Activated T-cell treated with anti-CD3 and anti-CD28 coated beads for 48 hours (primary cell): Measurements from ENCODE around the gene SPAG17.

Experiments
- DNase-seq: peaks from one replicate; pipeline ENCODE4 v3.0.0-alpha.2; 2020; ENCODE audit warnings: low read depth

The SPAG17 gene

GRCh38 chr1:118185084-118185832, at the start of gene SPAG17:
SPAG17 (minus strand) TSS chr1:118185228; CDS start chr1:118185157, 71 bp downstream.
- no peak for DNase-seq

- no peak for DNase-seq
Measured at GRCh38 chr1:118225471-118225870, 40.4 kb upstream of the SPAG17 start.

DNA sequence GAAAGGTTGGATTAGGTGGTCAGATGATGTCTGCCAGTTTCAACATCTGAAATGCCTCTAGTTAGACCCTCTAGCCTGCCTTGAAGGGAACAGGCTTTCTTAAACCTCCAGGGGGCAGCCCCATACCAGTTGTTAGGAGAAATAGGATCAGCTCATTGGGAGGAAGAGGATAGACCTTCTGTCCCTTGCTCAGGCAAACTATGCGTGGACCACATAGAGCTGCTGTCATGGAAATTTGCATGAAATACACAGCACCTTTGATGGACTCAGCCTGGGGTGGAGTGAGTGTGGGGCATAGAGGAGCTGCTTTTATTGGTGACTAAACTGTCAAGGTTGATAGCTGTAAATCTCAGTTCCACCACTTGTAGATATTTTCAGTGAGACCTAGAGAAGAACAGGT, 38.4 kb upstream of the SPAG17 start:
- DNase-seq, result no peak

DNA sequence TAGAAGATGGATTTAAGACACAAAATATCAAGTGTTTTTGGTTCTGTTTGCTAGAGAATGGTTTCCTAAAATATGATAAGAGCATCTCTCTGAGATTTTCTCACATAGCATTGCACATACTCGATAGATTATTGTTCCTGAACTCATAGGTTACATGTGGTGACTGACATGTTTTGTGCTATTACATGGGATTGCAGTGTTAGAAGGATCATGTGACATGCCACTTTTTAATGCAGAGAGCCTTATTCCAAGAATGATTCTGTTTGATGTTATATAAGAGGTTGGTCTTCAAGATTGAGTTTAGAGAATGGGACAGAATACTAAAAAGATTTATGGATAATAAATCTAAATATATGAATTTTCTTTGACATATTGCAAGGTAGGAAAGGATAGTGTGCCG, 34.4 kb upstream of the SPAG17 start:
- no peak for DNase-seq

- DNase-seq, result no peak
Measured at GRCh38 chr1:118217141-118217838, 32.3 kb upstream of the SPAG17 start.

GRCh38 chr1:118214866-118215265, 29.8 kb upstream of the SPAG17 start:
- no peak for DNase-seq

DNA sequence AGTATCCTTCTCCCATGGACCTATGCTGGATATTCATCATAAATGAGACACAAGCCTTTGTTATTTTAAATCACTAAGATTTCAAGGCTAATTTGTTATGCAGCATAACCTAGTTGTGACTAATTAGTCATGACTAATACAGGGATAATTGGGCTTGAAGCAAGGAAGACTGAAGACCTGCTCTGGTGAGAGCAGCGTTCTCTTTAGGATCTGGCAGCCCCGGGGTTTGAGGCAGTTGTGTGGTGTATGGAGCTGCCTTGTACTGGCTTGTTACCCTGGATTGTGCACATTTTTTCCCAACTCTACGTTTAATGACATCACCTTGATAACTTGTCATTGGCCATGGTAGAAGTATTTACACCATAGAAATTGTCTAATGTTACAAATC, 25.7 kb upstream of the SPAG17 start:
- no peak for DNase-seq

- DNase-seq, result no peak
Measured at GRCh38 chr1:118210051-118210722, 25.2 kb upstream of the SPAG17 start.

GRCh38 chr1:118209648-118210047, 24.6 kb upstream of the SPAG17 start:
- DNase-seq, result no peak

- DNase-seq, result no peak
Measured at GRCh38 chr1:118206966-118207365, 21.9 kb upstream of the SPAG17 start.

- DNase-seq, result no peak
Measured at GRCh38 chr1:118204648-118205047, 19.6 kb upstream of the SPAG17 start.

- DNase-seq, result no peak
Measured at GRCh38 chr1:118204105-118204504, 19.1 kb upstream of the SPAG17 start.

DNA sequence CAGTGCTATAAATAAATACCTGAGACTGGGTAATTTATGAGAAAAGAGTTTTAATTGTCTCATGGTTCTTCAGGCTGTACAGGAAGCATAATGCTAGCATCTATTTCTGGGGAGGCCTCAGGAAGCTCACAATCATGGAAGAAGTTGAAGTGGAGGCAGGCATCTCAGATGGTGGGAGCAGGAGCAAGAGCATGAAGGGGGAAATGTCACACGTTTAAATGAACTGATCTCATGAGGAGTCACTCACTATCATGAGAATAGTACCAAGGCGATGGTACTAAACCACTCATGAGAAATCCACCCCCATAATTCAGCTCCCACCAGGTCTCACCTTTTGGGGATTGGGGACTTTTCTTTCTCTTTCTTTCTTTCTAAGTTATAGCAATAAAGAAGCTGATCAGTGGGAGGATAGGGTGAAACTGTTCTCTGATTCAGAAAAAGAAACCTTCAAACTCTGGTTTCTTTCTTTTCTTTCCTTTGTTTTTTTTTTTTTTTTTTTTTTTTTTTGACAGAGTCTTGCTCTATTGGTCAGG, 17.1 kb upstream of the SPAG17 start:
- DNase-seq, result no peak

DNA sequence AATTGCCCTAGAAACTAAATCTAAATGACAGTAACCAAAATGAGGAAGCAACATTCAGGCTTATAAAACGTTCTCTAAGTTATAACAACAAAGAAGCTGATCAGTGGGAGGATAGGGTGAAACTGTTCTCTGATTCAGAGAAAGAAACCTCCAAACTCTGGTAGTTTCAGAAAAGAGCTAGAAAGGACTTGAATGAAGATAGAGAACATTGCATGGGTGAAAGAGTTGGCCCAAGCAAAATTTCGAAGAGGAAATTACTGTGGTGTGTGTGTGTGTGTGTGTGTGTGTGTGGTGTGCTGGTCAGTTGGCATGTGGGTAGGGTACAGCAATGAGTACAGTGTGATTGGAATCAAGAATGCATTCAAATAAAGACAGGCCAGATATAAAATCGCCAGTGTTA, 16.5 kb upstream of the SPAG17 start:
- no peak for DNase-seq

DNA sequence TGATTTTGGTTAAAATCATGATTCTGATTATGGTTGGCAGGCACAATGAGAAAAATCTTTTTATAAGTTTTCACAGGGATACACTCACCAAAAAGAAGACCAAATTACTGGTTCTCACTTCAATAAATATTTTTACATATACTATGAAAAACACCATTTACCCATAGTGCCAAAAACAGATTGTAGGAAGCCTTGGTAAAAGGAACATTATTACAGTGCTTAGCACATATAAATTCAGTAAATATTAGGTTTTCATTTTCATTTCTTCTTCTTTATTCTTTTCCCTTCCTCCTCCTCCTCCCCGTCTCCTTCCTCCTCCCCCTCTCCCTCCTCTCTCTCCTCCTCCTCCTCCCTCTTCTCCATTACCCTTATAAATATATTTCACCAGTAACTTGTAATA, 15.8 kb upstream of the SPAG17 start:
- no peak for DNase-seq

DNA sequence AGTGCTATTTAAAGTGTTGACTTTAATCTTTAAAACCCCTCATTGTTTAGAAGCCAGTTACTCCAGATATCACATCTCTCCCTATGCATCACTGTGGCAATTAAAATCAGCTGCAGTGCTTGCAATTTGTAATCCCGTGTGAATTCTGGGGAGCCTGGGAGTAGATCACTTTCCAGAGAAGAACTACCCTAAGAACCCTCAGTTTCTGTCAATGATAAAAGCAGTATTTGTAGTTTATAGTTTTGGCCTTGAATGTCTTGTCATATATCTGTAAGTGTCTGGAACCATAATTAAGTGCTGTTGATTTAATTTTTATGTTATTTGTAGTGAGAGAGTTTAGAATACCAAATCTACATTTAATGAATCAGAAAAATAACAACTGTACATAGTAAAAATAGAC, 5.5 kb upstream of the SPAG17 start:
- no peak for DNase-seq

DNA sequence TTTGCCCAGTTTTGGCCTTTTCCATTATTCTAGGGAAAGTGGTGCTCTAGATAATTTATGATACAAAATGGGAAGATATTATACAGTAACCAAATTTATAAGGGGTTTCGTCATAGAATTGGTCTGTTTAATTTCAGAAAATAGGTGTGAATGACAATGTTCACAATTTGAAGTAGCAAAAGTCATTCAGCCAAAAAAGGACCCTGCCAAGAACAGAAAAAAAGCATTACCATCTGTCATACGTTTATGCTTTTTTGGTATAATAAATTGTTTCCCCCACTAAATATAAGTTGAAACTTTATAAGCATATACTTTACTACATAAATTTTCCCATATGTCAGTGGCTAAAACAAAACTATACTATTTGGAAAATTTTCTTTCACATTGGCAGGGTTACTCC, 4.5 kb upstream of the SPAG17 start:
- no peak for DNase-seq

DNA sequence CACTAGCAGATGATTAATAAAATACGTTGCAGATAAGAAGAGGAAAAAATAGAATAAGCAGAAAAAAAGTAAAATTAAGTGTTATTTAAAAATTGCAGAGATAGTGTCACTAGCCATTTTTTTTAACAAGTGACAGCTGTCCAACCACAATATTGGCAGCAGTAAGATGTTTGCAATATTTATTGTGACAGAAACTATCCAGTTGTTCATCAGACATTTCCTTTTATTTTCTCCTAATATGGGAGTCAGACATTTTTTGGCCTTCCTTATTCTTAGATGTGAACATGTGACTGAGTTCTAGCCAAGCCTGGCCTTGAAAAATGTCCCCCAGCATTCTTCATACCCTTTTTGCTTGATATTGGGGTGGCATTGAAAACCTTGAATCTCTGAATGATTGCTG, 3.4 kb upstream of the SPAG17 start:
- no peak for DNase-seq

- no peak for DNase-seq
Measured at GRCh38 chr1:118186026-118186425, 998 bp upstream of the SPAG17 start.

DNA sequence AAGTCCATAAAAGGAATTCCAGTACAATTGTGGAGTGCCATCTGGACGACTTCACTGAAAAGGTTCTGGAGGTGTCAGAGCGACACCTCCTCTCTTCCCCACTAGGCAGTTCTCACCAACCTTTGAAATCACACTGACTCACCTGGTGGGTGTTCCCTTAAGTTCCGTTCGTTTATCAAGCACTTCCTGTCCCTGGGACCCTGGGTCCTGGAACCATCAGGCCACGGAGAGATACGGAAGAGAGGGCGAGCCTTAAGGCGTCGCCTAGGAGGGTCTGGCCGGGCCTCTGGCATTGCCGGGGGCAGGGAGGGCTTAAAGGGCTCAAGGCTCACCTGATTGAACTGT, 317 bp downstream of the SPAG17 start:
- DNase-seq, result no peak

DNA sequence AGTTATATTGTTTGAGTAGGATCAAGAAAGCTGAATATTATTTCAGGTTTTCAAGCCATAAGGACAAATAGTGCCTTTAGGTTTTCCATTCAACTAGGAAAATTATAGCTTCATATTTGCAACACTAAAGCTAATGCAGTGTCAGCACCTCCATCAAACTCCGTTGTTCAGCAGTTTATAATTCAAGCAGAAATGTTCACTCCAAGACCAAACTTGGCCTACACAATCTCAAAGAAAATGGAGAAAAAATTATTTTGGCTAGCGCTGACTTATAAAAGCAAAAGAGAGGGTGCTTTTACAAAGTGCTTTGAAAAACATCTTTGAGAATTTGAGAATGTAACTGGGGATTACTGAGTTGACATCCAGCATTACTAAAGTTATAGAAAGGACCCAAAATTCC, 1.4 kb downstream of the SPAG17 start:
- DNase-seq, result no peak

DNA sequence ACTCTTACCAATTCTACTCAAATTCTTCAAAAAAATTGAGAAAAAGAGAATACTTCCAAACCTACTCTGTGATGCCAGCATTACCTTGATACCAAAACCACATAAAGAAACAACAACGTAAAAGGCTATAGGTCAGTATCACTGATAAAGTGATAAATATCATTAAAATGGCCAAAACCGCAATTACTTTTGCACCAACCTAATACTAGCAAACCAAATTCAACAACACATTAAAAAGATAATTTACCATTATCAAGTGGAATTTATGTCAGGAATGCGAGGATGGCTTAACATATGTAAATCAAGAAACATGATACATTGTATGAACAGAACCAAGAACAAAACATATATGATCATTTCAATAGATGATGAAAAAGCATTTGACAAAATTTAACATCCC, 7.0 kb downstream of the SPAG17 start:
- DNase-seq, result no peak

DNA sequence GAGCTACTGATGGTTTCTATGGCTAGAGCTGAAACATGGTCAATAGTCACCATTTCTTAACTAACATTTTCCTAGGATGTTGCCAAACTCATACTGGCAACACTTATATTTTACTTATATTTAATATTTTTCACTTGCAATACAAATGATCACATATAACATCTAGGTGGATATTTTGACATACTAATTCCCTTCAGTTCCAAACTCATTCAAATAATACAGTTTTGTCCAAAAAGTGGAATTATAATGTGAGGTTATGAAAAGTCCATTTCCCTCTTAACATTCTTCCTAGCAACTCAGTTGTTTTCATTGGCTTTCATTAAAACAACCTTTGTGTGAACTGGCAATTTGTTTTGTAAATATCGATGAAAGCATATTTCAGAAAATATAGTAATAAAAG, 16.0 kb downstream of the SPAG17 start:
- no peak for DNase-seq
